Testis (tissue), 2 donors: ENCODE results near the gene TIMP2.

ENCODE experiments used
- POLR2A ChIP-seq: fragments of 450-650 bp; IDR thresholded peaks from one replicate; pipeline ENCODE4 v1.6.1; 2017; ENCODE audit warnings: antibody characterized with exemption, mild to moderate bottlenecking, moderate library complexity
- TF ChIP-seq, protein P1 (sequence below), 3 experiments: fragments of 450-650 bp in 2 of 3; fragments of 200-600 bp in 1 of 3; sonication (generic) in 1 of 3; IDR thresholded peaks; one replicate each; pipeline ENCODE4 v1.5.1; 2016 to 2019; ENCODE audit warnings: antibody characterized with exemption in 3 of 3, mild to moderate bottlenecking in 2 of 3, moderate library complexity in 1 of 3

DNA sequence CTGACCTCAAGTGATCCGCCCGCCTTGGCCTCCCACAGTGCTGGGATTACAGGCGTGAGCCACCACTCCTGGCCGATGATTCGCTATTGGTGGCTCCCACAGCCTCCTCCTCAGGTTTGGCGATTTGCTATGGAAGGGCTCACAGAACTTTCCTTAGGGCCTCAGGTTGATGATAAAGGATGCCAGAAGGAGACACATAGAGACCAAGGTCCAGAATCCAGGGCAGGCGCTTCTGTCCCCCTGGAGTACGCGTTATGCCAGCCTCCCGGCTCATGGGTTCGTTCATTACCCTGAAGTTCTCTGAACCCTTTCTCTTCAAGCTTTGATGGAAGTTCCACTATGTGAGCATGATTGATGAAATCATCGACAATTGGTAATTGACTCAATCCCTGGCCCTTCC, 34.6 kb upstream of the TIMP2 start:
- TF ChIP-seq, protein P1, sequence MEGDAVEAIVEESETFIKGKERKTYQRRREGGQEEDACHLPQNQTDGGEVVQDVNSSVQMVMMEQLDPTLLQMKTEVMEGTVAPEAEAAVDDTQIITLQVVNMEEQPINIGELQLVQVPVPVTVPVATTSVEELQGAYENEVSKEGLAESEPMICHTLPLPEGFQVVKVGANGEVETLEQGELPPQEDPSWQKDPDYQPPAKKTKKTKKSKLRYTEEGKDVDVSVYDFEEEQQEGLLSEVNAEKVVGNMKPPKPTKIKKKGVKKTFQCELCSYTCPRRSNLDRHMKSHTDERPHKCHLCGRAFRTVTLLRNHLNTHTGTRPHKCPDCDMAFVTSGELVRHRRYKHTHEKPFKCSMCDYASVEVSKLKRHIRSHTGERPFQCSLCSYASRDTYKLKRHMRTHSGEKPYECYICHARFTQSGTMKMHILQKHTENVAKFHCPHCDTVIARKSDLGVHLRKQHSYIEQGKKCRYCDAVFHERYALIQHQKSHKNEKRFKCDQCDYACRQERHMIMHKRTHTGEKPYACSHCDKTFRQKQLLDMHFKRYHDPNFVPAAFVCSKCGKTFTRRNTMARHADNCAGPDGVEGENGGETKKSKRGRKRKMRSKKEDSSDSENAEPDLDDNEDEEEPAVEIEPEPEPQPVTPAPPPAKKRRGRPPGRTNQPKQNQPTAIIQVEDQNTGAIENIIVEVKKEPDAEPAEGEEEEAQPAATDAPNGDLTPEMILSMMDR (IDR thresholded peaks at IDR 0.05) = no peak
- TF ChIP-seq POLR2A = no peak
